Caco-2 (cell line): ENCODE measurements around the gene DNAJC13. TPM values are rescaled to one million over a fixed set of nuclear protein-coding genes. Genes with fewer than 3 reads are reported as not detected.

Experiments
- BruUV-seq: library from RNA; stranded (reverse); fragments of 400-500 nt; replicated peaks from 2 replicates; lab custom pipeline; 2021; lab: Mats Ljungman, UMichigan
- CTCF ChIA-PET: fragments of 300-600 bp; sonication (Branson Sonifier 250); formaldehyde crosslinking; loops from one replicate; lab custom pipeline; 2022; ENCODE audit warnings: antibody characterized with exemption; lab: Charles Lee
- POLR2A ChIA-PET: fragments of 300-600 bp; sonication (Branson Sonifier 250); formaldehyde crosslinking; loops from one replicate; lab custom pipeline; 2022; ENCODE audit warnings: antibody characterized with exemption; lab: Charles Lee
- DNase-seq, 2 experiments: peaks; one replicate each; pipeline versions ENCODE4 v3.0.0 to v3.0.0-alpha.2; 2020 to 2022
- H3K27me3 ChIP-seq: replicated peaks from 2 replicates; pipeline ENCODE4 v1.6.0; 2011; ENCODE audit warnings: low read length; ENCODE audit not compliant: control insufficient read depth, insufficient read depth
- H3K36me3 ChIP-seq: 2 replicates; pipeline ENCODE4 v1.5.1; 2011; ENCODE audit warnings: low read length; ENCODE audit not compliant: control insufficient read depth, insufficient read depth
- H3K4me1 ChIP-seq: fragments of 250-450 bp; sonication (Bioruptor Pico); 2 replicates; pipeline ENCODE4 v1.5.1; 2020; ENCODE audit warnings: mild to moderate bottlenecking
- H3K4me3 ChIP-seq: 2 replicates; pipeline ENCODE4 v1.5.1; 2011; ENCODE audit warnings: low read depth, mild to moderate bottlenecking, control low read depth, low read length
- H3K9me3 ChIP-seq: fragments of 250-450 bp; sonication (Bioruptor Pico); 2 replicates; pipeline ENCODE4 v1.5.1; 2020; ENCODE audit warnings: mild to moderate bottlenecking, moderate library complexity
- H3K27ac Mint-ChIP-seq: one replicate; pipeline ENCODE4 v1.8.0; 2022; ENCODE audit warnings: mixed read lengths; ENCODE audit not compliant: unreplicated experiment
- H3K27me3 Mint-ChIP-seq: one replicate; pipeline ENCODE4 v1.8.0; 2022; ENCODE audit warnings: mixed read lengths; ENCODE audit not compliant: insufficient read depth, unreplicated experiment
- H3K36me3 Mint-ChIP-seq: one replicate; pipeline ENCODE4 v1.8.0; 2022; ENCODE audit warnings: mild to moderate bottlenecking, mixed read lengths; ENCODE audit not compliant: insufficient read depth, unreplicated experiment
- H3K4me1 Mint-ChIP-seq: one replicate; pipeline ENCODE4 v1.8.0; 2022; ENCODE audit warnings: low read depth, mixed read lengths; ENCODE audit not compliant: unreplicated experiment
- H3K4me3 Mint-ChIP-seq: one replicate; pipeline ENCODE4 v1.8.0; 2022; ENCODE audit warnings: mild to moderate bottlenecking, moderate library complexity, mixed read lengths; ENCODE audit not compliant: unreplicated experiment
- H3K9me3 Mint-ChIP-seq: one replicate; pipeline ENCODE4 v1.8.0; 2022; ENCODE audit warnings: mixed read lengths; ENCODE audit not compliant: unreplicated experiment
- CTCF ChIP-seq, 2 experiments: fragments of 200-600 bp in 1 of 2; IDR thresholded peaks; 1 replicate in 1 of 2; 2 replicates in 1 of 2; pipeline versions ENCODE4 v1.5.1 to v1.8.0; 2011 to 2022; ENCODE audit warnings: antibody characterized with exemption in 1 of 2, control low read depth in 1 of 2, inconsistent platforms in 1 of 2, low read depth in 1 of 2, low read length in 1 of 2, mild to moderate bottlenecking in 1 of 2, moderate library complexity in 1 of 2; ENCODE audit not compliant: insufficient read depth in 1 of 2, severe bottlenecking in 1 of 2, unreplicated experiment in 1 of 2
- intact Hi-C: fragments of 100-400 bp; cut with micrococcal nuclease; formaldehyde crosslinking; loops from one replicate; pipeline ENCODE4 v1.10.0; 2022; ENCODE audit not compliant: unreplicated experiment
- total RNA-seq: library from RNA; stranded (reverse); gene quantifications from 2 replicates; pipeline ENCODE4 v1.2.3, GENCODE V29; 2022

Gene DNAJC13
- total RNA-seq, 1 experiment from 2014 or later: 42.3 TPM

- POLR2A ChIA-PET: no interaction called here
- Histone ChIP-seq H3K4me1 (no peaks in the 10 kb centered on the region), H3K27me3 (no peaks in the 10 kb centered on the region), H3K4me3 (no peak overlapping the region), H3K9me3 (no peaks in the 10 kb centered on the region), H3K36me3 (peaks cover 3% of the 10 kb centered on the region; the same call in 1 of the 2 replicates)
- no peak overlapping the region for H3K27ac Mint-ChIP-seq
- H3K36me3 Mint-ChIP-seq: peaks cover 13% of the 10 kb centered on the region
- CTCF ChIA-PET: no interaction called here
- no TSS peak for BruUV-seq
- DNase-seq: no peak
- H3K4me1 Mint-ChIP-seq: no peaks in the 10 kb centered on the region
- intact Hi-C loops: no loop called here
- no peak for TF ChIP-seq CTCF (IDR thresholded peaks at IDR 0.05; ENCODE audit: insufficient read depth in 1 of 2, low read depth in 1 of 2, low read length in 1 of 2, severe bottlenecking in 1 of 2, unreplicated experiment in 1 of 2)
- H3K4me3 Mint-ChIP-seq: no peak overlapping the region
- H3K27me3 Mint-ChIP-seq: no peaks in the 10 kb centered on the region
- H3K9me3 Mint-ChIP-seq: no peaks in the 10 kb centered on the region
These were observed 68.8 kb downstream of the DNAJC13 start for GRCh38 chr3:132486099-132486498.

GRCh38 chr3:132488151-132488550 lies 70.8 kb downstream of the DNAJC13 start:
- Mint-ChIP-seq H3K4me3 (no peak overlapping the region), H3K9me3 (no peaks in the 10 kb centered on the region), H3K36me3 (peaks cover 12% of the 10 kb centered on the region), H3K27me3 (no peaks in the 10 kb centered on the region), H3K27ac (no peak overlapping the region), H3K4me1 (no peaks in the 10 kb centered on the region)
- Histone ChIP-seq H3K4me3 (no peak overlapping the region), H3K4me1 (no peaks in the 10 kb centered on the region), H3K9me3 (no peaks in the 10 kb centered on the region), H3K36me3 (peaks cover 3% of the 10 kb centered on the region; the same call in 1 of the 2 replicates), H3K27me3 (no peaks in the 10 kb centered on the region)
- ChIA-PET POLR2A (no interaction called here), CTCF (no interaction called here)
- no peak for DNase-seq
- BruUV-seq: no TSS peak
- intact Hi-C loops: no loop called here
- no peak for TF ChIP-seq CTCF (IDR thresholded peaks at IDR 0.05; ENCODE audit: insufficient read depth in 1 of 2, low read depth in 1 of 2, low read length in 1 of 2, severe bottlenecking in 1 of 2, unreplicated experiment in 1 of 2)

- Mint-ChIP-seq H3K4me1 (no peaks in the 10 kb centered on the region), H3K4me3 (no peak overlapping the region), H3K27ac (no peak overlapping the region), H3K36me3 (peaks cover 43% of the 10 kb centered on the region), H3K9me3 (no peaks in the 10 kb centered on the region), H3K27me3 (no peaks in the 10 kb centered on the region)
- ChIA-PET CTCF (no interaction called here), POLR2A (no interaction called here)
- TF ChIP-seq CTCF (IDR thresholded peaks at IDR 0.05; ENCODE audit: insufficient read depth in 1 of 2, low read depth in 1 of 2, low read length in 1 of 2, severe bottlenecking in 1 of 2, unreplicated experiment in 1 of 2): no peak
- no peak overlapping the region for H3K4me3 ChIP-seq
- no peaks in the 10 kb centered on the region for H3K4me1 ChIP-seq
- BruUV-seq: no TSS peak
- H3K36me3 ChIP-seq: peaks cover 2% of the 10 kb centered on the region; the same call in 1 of the 2 replicates
- H3K9me3 ChIP-seq: no peaks in the 10 kb centered on the region
- intact Hi-C loops: no loop called here
- H3K27me3 ChIP-seq: no peaks in the 10 kb centered on the region
- no peak for DNase-seq
These were observed 81.8 kb downstream of the DNAJC13 start for GRCh38 chr3:132499071-132499470.
